ENCODE data around the gene SH2D6.

- TF ChIP-seq GATA2 (IDR thresholded peaks at IDR 0.05; ENCODE audit: low read depth, low read length) (no peak), GATA3 (IDR thresholded peaks at IDR 0.05; ENCODE audit: low read depth, low read length) (no peak)
Measured at GRCh38 chr2:85396531-85397470, 21.7 kb upstream of the SH2D6 start.
